Bronchial epithelial cell (primary cell): Measurements from ENCODE around the gene NR6A1. TPM values are rescaled to one million over a fixed set of nuclear protein-coding genes. Genes with fewer than 3 reads are reported as not detected.

ENCODE experiments used
- DNase-seq: peaks from one replicate; pipeline ENCODE4 v3.0.0-alpha.2; 2010; ENCODE audit warnings: low read depth
- FAIRE-seq: peaks from 2 replicates; lab custom pipeline; 2011; peaks lifted over from hg19 to GRCh38; lab: Jason Lieb, UNC
- H3K27me3 ChIP-seq: 2 replicates; pipeline ENCODE4 v1.5.1; 2011; ENCODE audit warnings: low read length; ENCODE audit not compliant: control insufficient read depth, insufficient read depth
- H3K36me3 ChIP-seq: 2 replicates; pipeline ENCODE4 v1.5.1; 2011; ENCODE audit warnings: low read length; ENCODE audit not compliant: control insufficient read depth, insufficient read depth
- H3K4me3 ChIP-seq: 2 replicates; pipeline ENCODE4 v1.5.1; 2011; ENCODE audit warnings: mild to moderate bottlenecking, low read depth, low read length, control low read depth
- total RNA-seq: library from RNA; depleted of rRNA; stranded (reverse); fragments of >200 nt; gene quantifications from 2 replicates; pipeline ENCODE4 v1.2.1, GENCODE V29; 2014
- TF ChIP-seq, protein P1 (sequence below): IDR thresholded peaks from 2 replicates; pipeline ENCODE4 v1.5.1; 2011; ENCODE audit warnings: mild to moderate bottlenecking, moderate library complexity, low read length, control low read depth, inconsistent platforms; ENCODE audit not compliant: insufficient read depth, severe bottlenecking

Gene NR6A1
- total RNA-seq, 1 donor from 2014 or later, result 2.9 TPM

DNA sequence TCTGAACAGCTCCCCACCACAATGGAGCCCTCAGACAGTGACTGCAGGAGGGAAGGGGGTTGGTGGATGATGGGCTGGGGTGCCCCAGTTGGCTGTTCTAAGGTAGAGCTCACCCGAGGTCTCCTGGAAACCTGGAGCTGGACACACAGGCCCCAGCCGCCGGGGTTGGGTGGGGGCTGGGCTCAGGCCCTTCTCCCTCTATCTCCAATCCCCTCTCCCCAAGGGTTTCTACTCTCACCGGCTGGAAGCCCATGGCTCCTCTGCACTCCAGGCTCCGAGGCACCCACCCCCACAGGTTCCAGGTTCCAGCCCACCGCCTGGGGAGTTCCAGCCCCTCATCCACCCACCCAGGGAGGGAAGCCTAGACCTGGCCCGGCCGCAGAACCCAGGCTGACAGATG lies 264.7 kb downstream of the NR6A1 start:
- Histone ChIP-seq H3K27me3 (peaks cover 33% of the 10 kb centered on the region), H3K4me3 (no peak overlapping the region), H3K36me3 (no peaks in the 10 kb centered on the region)
- TF ChIP-seq, protein P1, sequence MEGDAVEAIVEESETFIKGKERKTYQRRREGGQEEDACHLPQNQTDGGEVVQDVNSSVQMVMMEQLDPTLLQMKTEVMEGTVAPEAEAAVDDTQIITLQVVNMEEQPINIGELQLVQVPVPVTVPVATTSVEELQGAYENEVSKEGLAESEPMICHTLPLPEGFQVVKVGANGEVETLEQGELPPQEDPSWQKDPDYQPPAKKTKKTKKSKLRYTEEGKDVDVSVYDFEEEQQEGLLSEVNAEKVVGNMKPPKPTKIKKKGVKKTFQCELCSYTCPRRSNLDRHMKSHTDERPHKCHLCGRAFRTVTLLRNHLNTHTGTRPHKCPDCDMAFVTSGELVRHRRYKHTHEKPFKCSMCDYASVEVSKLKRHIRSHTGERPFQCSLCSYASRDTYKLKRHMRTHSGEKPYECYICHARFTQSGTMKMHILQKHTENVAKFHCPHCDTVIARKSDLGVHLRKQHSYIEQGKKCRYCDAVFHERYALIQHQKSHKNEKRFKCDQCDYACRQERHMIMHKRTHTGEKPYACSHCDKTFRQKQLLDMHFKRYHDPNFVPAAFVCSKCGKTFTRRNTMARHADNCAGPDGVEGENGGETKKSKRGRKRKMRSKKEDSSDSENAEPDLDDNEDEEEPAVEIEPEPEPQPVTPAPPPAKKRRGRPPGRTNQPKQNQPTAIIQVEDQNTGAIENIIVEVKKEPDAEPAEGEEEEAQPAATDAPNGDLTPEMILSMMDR, result no peak
- no peak for FAIRE-seq
- no peak for DNase-seq

DNA sequence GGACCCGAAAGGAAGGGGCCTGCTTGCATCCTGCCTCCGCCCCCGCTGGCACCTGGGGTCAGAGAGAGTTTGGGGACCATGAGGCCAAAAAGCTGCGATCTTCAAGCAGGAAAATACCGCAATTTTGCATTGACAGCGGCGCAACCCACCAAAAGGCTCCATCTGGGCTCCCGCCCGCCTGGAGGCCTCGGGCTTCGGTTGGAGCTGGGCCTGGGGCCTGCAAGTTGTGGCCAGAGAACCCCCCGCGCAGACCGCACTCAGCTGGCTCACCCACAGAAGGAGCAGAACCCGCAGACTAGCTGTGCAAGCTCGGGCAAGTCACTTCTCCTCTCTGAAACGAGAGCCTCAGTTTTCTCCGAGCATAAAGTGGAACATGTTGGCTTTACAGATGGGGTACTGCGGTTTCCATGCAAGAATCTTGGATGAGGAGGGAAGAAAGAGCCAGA lies 265.2 kb downstream of the NR6A1 start:
- H3K27me3 ChIP-seq, result peaks cover 33% of the 10 kb centered on the region
- TF ChIP-seq, protein P1, result no peak
- no peak for FAIRE-seq

DNA sequence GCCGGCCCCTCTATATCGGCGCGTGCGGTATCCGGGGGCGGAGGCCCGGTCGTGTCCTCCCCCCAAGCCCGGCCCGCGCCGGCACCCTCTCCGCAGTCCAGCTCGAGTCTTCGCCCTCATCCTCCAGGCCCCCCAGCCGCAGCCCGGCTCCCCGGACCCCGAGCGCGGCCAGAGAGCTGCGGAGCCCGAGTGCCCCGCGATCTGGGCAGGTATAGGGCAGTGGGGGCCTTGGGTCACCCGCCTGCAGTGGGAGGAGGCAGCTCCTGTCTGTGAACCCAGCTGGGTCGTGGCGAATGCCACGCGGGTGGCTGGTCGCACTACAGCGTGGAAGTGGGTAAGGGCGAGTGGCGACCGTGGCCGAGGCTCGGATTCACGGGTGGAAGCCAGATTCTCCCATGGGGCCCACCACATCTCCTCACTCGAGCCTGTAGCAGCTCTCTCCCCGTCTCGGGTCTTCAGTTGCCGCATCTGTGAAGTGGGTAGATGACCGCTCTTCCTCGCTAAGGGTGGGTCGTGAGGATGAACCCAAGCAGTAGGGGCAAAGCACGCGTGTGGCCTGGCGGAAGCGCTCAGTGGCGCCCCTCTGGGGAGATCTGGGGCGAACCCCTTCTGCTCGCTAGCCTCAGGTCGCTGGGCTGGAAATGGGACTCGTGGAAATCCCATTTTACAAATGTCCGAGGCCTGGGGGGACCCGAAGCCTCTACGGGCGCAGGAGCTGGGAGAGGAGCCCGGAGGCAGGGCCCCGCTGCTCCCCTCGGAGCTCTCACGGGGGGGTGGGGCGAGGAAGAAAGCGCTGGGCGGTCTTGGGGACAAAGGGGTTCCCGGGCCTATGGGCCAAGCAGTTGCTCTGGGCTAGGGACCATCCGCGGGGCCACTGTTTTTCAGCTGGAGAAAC lies 265.9 kb downstream of the NR6A1 start:
- TF ChIP-seq, protein P1, result no peak
- Histone ChIP-seq H3K36me3 (no peaks in the 10 kb centered on the region), H3K27me3 (peaks cover 33% of the 10 kb centered on the region), H3K4me3 (no peak overlapping the region)
- no peak for FAIRE-seq
- no peak for DNase-seq

More for the DNA sequence above, 265.2 kb downstream of the NR6A1 start:
- Histone ChIP-seq H3K4me3 (no peak overlapping the region), H3K36me3 (no peaks in the 10 kb centered on the region)
- no peak for DNase-seq

DNA sequence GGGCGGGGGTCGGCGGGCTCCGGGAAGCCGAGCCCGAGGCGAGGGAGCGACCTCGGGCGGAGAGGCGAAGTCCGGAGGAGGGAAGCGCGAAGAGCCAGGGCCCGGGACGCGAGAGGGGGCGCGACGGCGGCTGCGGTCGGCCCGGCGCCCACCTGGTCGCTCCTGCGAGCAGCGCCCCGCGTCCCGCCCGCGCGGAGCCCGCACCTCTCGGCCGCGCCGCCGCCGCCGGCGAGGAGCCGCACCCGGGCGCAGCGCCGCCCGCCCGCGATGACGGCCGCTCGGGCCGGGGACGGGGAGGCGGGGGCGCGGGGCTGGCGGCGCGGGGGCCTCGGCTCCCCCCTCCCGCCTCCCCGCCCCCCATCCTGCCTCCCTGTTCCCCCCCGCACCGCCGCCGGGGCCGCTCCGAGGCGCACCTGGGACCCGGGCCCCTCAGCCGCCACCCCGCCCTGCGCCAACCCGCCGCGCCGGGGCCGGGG lies 266.5 kb downstream of the NR6A1 start:
- Histone ChIP-seq H3K4me3 (no peak overlapping the region), H3K27me3 (peaks cover 35% of the 10 kb centered on the region), H3K36me3 (no peaks in the 10 kb centered on the region)
- FAIRE-seq (no peak), DNase-seq (no peak)
- TF ChIP-seq, protein P1, result no peak

DNA sequence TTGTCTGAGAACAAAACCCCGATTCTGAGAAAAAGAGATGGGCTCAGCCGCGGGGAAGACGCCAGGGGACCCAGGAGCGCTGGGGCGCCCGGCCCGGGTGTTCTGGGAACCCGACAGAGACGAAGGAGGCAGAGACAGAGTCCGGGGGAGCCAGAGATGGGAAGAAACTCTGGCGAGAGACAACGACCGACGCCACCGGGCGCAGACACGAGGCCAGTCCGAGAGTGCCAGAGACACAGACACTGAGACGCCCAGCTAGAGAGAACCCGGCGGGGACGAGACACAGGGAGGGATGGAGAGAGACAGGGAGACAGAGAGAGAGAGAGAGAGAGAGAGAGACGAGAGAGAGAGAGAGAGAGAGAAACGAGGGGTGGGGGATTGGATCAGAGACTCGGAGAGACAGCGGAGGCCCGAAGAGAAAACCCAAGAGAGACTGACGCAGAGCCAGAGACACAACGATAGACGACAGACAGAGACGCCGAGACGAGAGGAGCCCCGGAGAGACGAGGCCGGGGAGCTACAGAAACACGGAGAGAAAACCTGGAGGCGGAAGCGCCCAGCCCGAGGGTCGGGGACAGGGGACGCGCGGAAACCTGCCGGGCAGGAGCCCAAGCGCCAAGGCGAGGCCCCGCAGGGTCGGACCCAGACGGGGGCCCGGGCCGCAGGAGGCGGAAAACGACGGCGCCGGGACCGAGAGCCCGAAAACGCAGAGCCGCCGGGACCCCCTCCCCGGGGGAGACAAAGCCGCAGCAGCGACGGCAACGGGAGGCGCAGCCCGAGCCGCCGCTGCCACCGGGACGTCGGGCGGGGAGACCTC lies 267.2 kb downstream of the NR6A1 start:
- DNase-seq, result no peak
- no peak overlapping the region for H3K4me3 ChIP-seq
- H3K36me3 ChIP-seq, result no peaks in the 10 kb centered on the region
- FAIRE-seq, result no peak
- TF ChIP-seq, protein P1, result no peak
- H3K27me3 ChIP-seq, result peaks cover 36% of the 10 kb centered on the region
